Pancreas (tissue), 10 donors: ENCODE data around the gene EPHB2. TPM values are rescaled to one million over a fixed set of nuclear protein-coding genes. Genes with fewer than 3 reads are reported as not detected.

Experiments
- ATAC-seq, 4 donors: fragments of 200-7000 bp; cut with Tn5 transposase; one replicate each; pipeline versions ENCODE4 v1.8.0 to v1.9.1; 2020; ENCODE audit warnings: mild to moderate bottlenecking in 4 of 4, moderate library complexity in 4 of 4
- DNase-seq, 6 donors: peaks; one replicate each; pipeline ENCODE4 v3.0.0-alpha.2; 2020
- FAIRE-seq: peaks from 2 replicates; lab custom pipeline; 2012; peaks lifted over from hg19 to GRCh38; lab: Jason Lieb, UNC
- H3K27ac ChIP-seq, 4 donors: fragments of 200-600 bp; sonication (generic); 1 replicate in 3 of 4; 2 replicates in 1 of 4; pipeline versions ENCODE4 v1.5.0 to v1.8.0; 2020
- H3K27me3 ChIP-seq, 4 donors: fragments of 200-600 bp; one replicate each; pipeline ENCODE4 v1.8.0; 2021
- H3K36me3 ChIP-seq, 3 donors: fragments of 200-600 bp; sonication (generic) in 1 of 3; one replicate each; pipeline versions ENCODE4 v1.5.0 to v1.8.0; 2020 to 2021
- H3K4me1 ChIP-seq, 3 donors: fragments of 200-600 bp; one replicate each; pipeline ENCODE4 v1.8.0; 2021
- H3K4me3 ChIP-seq, 4 donors: fragments of 200-600 bp; sonication (generic) in 2 of 4; one replicate each; pipeline versions ENCODE4 v1.5.0 to v1.8.0; 2020 to 2021
- H3K9me3 ChIP-seq, 4 donors: fragments of 200-600 bp; one replicate each; pipeline ENCODE4 v1.8.0; 2021
- CTCF ChIP-seq, 4 donors: fragments of 200-600 bp; sonication (generic) in 3 of 4; IDR thresholded peaks; one replicate each; pipeline versions ENCODE4 v1.5.0 to v1.8.0; 2021; ENCODE audit warnings: antibody characterized with exemption in 4 of 4
- WGBS, 2 donors: extraction: QIAGEN DNeasy Blood & Tissue Kit; methylation state at CpG; one replicate each; pipeline ENCODE4 v1.1.7; 2013; 5-methylcytosine and 5-hydroxymethylcytosine counted together
- intact Hi-C, 3 donors: fragments of 100-400 bp; cut with DNase I; formaldehyde crosslinking; loops; one replicate each; pipeline versions ENCODE4 v1.11.1 to v1.14.2; 2022
- polyA plus RNA-seq, 2 donors: library from polyadenylated mRNA; stranded (reverse); fragments of 200-250 nt; gene quantifications; one replicate each; pipeline ENCODE4 v1.2.3, GENCODE V29; 2013
- total RNA-seq, 6 donors: library from RNA; stranded (reverse); fragmentation: NEBNext Ultra II Directional in 4 of 6; extraction: Animal tissue kit (Norgen Biotek cat#: 25700) in 4 of 6; gene quantifications; one replicate each; pipeline versions ENCODE4 v1.2.1 to v1.2.4, GENCODE V29; 2021 to 2023
- donor health status: healthy with polysubstance abuse.
- donor health status: DM: no; HTN: no; CAD: no; lungs with moderate emphysema.
- donor health status: DM: no; HTN: no; CAD: no.
- donor health status: control.
- donor health status: control.
- donor health status: Bipolar disorder and iron deficiency.
- donor health status: DM: yes; HTN: yes; CAD: no.
- donor health status: DM: no; HTN: no; CAD: no.
- donor health status: DM: no; HTN: no; CAD: no.
- donor health status: DM: yes; HTN: yes; CAD: no.

EPHB2 gene
- total and polyA plus RNA-seq, 8 donors, result 1.3 to 10.0 (median 4.4) TPM

DNA sequence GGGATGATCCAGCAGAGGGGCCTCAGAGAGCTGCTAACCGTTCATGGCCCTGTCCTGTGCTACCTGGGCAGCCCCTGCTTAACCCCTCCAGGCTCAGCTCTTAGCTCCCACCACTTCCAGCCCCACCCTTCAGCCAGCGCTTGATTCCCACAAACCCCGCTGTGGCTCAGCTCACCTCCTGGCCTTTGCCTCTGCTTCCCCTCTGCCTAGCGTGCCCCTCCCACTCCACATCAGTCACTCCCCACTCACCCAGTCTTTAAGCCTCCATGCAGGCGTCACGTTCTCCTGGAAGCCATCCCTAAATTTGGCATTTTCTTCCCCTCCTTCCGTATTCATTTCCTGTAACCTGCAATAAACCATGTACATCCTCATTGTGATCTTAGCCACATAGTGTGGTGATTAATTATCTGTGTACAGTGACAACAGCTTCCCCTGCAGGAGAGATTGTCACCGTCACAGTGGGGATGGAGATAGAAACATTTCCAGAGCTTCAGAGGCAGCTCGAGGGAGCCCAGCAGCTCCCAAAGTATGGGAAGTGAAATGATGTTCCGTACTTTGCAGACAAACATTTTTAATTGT is 65.5 kb downstream of the EPHB2 start:
- FAIRE-seq (no peak), DNase-seq (no peak), ATAC-seq (no peak)
- no peak overlapping the region for H3K27ac ChIP-seq
- intact Hi-C loops, result no loop called here
- WGBS, 2 donors, result 62 to 67% methylated on average over 10 of the region's 10 CpGs
- H3K4me1 ChIP-seq, result no peaks in the 10 kb centered on the region
- no peaks in the 10 kb centered on the region for H3K27me3 ChIP-seq
- no peak overlapping the region for H3K4me3 ChIP-seq
- TF ChIP-seq CTCF (IDR thresholded peaks at IDR 0.05), result no peak
- H3K9me3 ChIP-seq, result no peaks in the 10 kb centered on the region
- H3K36me3 ChIP-seq, result no peaks in the 10 kb centered on the region

DNA sequence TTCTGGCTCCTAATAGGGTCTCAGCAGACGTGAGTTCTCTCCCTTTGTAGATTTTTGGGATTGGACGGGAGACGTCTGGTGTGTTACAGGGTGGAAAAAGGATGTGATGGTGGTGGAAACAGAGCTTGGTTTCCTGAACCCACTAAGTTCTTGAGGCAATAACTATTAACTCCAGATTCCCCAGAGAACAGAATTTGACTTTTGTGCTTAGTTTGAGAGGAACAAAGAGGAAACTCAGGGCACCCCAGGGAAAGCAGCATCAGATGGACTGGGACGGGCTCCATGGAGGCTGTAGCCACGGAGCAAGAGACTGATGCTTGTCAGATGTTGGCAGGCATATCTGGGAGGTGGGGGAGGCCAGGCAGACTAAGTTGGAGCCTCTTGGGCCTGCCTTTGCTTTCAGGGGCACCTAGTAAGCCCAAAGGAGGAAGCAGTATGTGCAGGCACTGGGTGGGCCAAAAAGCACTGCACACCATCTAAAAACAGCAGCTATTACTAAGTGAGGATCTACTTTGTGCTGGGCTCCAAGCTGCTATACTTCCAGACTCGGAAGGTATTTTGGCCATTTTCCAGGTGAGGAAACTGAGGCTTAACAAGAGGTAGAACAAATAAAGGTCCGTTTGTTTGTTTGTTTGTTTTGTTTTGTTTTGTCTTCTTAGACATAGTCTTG is 66.9 kb downstream of the EPHB2 start:
- DNase-seq (no peak), FAIRE-seq (no peak), ATAC-seq (no peak)
- 65 to 68% methylated on average over 7 of the region's 7 CpGs for WGBS, 2 donors
- no peaks in the 10 kb centered on the region for H3K9me3 ChIP-seq
- no peaks in the 10 kb centered on the region for H3K36me3 ChIP-seq
- no peak for TF ChIP-seq CTCF (IDR thresholded peaks at IDR 0.05)
- H3K27ac ChIP-seq, result no peak overlapping the region
- no peak overlapping the region for H3K4me3 ChIP-seq
- no peaks in the 10 kb centered on the region for H3K4me1 ChIP-seq
- intact Hi-C loops, result no loop called here
- H3K27me3 ChIP-seq, result no peaks in the 10 kb centered on the region

DNA sequence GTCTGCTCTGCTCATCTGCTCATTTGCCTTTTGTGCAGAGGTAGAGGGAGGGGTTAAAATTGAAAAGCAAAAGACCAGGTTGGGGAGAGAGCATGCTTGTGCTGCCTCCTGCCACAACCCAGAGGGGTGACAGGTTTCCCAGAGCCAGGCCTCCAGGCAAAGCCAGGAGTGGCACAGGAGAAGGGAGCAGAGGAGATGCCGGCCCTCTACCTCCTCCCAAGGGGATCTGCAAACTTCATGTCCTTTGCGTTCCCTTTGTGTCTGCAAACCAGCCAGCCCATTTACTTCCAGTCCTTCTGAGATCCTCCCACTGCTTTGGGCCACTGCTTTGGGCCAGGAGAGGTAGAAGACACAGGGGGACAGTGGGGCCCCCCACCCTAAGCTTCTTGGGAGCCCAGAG is 67.8 kb downstream of the EPHB2 start:
- no peak for DNase-seq
- ATAC-seq, result no peak
- Histone ChIP-seq H3K9me3 (no peaks in the 10 kb centered on the region), H3K4me3 (no peak overlapping the region), H3K4me1 (no peaks in the 10 kb centered on the region), H3K27ac (no peak overlapping the region), H3K27me3 (no peaks in the 10 kb centered on the region), H3K36me3 (no peaks in the 10 kb centered on the region)
- WGBS, 2 donors, result 79 to 83% methylated on average over 2 of the region's 2 CpGs
- intact Hi-C loops, result no loop called here
- TF ChIP-seq CTCF (IDR thresholded peaks at IDR 0.05), result no peak
- no peak for FAIRE-seq

DNA sequence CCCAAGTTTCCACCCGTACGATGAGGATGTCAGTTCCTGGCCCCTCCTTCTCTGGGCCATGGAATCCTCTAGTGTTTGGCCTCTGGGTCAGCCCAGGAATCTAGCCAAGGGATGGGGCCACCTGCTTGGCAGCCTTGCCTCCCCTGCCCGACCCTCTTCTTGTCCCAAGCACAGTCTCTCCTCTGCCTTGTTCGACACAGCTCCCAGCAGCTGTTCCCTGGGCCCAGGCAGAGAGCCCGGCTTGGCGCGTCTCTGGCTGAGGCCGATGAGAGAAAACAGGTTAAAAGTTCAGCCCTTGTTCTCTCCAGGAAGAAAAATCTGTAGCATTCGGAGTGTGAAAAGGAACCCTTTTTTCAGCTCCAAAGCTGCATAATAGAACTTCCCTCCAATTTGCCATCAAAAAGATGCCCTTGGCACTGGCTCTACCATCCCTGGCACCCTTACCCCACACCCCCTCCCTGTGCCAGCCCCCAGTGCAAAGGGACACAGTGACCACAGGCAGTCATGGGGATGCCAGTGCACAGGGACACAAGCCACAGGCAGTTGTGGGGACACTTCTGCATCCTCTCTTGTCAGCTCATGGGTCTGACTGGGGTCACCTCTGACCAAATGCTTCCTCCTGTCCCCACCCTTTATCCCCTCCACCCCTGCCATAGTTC is 68.4 kb downstream of the EPHB2 start:
- Histone ChIP-seq H3K36me3 (no peaks in the 10 kb centered on the region), H3K9me3 (no peaks in the 10 kb centered on the region), H3K4me1 (no peaks in the 10 kb centered on the region), H3K4me3 (no peak overlapping the region), H3K27ac (no peak overlapping the region), H3K27me3 (no peaks in the 10 kb centered on the region)
- ATAC-seq, result peak in 2 of 4 donors; percentile 28 to 57
- no peak for DNase-seq
- FAIRE-seq, result no peak
- no peak for TF ChIP-seq CTCF (IDR thresholded peaks at IDR 0.05)
- 54 to 60% methylated on average over 9 of the region's 9 CpGs for WGBS, 2 donors
- intact Hi-C loops, result no loop called here

DNA sequence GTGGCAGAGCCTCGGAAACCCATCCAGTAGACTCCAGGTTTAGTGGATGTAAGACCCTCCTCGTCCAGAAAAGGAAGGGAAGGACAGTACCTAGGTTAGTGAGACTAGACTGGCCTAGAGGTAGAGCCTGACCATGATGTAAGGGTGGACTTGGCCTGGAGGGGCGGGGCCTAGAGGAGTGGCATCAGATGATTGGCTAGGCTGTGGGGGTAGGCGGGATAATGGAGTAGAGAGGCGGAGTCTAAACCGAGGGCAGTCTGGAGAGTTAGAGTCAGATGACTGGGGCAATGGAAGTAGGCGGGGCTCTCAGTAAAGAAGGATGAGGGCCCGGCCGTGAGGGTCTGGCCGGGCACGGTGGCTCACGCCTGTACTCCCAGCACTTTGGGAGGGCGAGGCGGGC is 70.1 kb downstream of the EPHB2 start:
- peak in 1 of 6 donors; percentile 17 for DNase-seq
- intact Hi-C loops, result no loop called here
- no peak for FAIRE-seq
- TF ChIP-seq CTCF (IDR thresholded peaks at IDR 0.05), result no peak
- no peaks in the 10 kb centered on the region for H3K27me3 ChIP-seq
- no peak overlapping the region for H3K4me3 ChIP-seq
- H3K4me1 ChIP-seq, result no peaks in the 10 kb centered on the region
- WGBS, 2 donors, result 88 to 92% methylated on average over 9 to 14 of the region's 14 CpGs
- H3K36me3 ChIP-seq, result no peaks in the 10 kb centered on the region
- no peak overlapping the region for H3K27ac ChIP-seq
- ATAC-seq, result no peak
- H3K9me3 ChIP-seq, result no peaks in the 10 kb centered on the region
